Thoracic aorta (tissue), 2 donors: ENCODE data around the gene SHISA2. TPM values are rescaled to one million over a fixed set of nuclear protein-coding genes. Genes with fewer than 3 reads are reported as not detected.

ENCODE experiments used
- ATAC-seq: fragments of 150-250 bp; one replicate; pipeline ENCODE4 v1.8.0; 2017; ENCODE audit warnings: low read depth; ENCODE audit not compliant: insufficient number of reproducible peaks, low FRiP score
- DNase-seq: peaks from one replicate; pipeline ENCODE4 v3.0.0-alpha.2; 2020; ENCODE audit warnings: low spot score
- H3K27ac ChIP-seq, 2 donors: fragments of 200-600 bp; sonication (generic); 1 replicate in 1 of 2; 2 replicates in 1 of 2; pipeline ENCODE4 v1.5.1; 2016; ENCODE audit warnings: mild to moderate bottlenecking in 2 of 2, moderate library complexity in 2 of 2
- H3K27me3 ChIP-seq: fragments of 200-600 bp; sonication (generic); replicated peaks from 2 replicates; pipeline ENCODE4 v1.6.0; 2016; ENCODE audit warnings: mild to moderate bottlenecking; ENCODE audit not compliant: insufficient read depth
- H3K36me3 ChIP-seq: fragments of 200-600 bp; sonication (generic); one replicate; pipeline ENCODE4 v1.5.1; 2016
- H3K4me1 ChIP-seq, 2 donors: fragments of 200-600 bp; sonication (generic); 1 replicate in 1 of 2; 2 replicates in 1 of 2; pipeline versions ENCODE4 v1.5.1 to v1.6.0; 2016; ENCODE audit warnings: low read depth in 2 of 2, mild to moderate bottlenecking in 1 of 2; ENCODE audit not compliant: control insufficient read depth in 1 of 2
- H3K4me3 ChIP-seq: fragments of 200-600 bp; sonication (generic); 2 replicates; pipeline ENCODE4 v1.5.1; 2016; ENCODE audit warnings: mild to moderate bottlenecking
- H3K9me3 ChIP-seq: fragments of 200-600 bp; sonication (generic); 2 replicates; pipeline ENCODE4 v1.5.1; 2016
- total RNA-seq, 2 donors: library from RNA; depleted of rRNA; stranded (reverse); fragments of >200 nt; gene quantifications; one replicate each; pipeline versions ENCODE4 v1.1.0 to v1.2.3, GENCODE V29; 2016
- TF ChIP-seq, protein P1 (sequence below): fragments of 200-600 bp; sonication (generic); IDR thresholded peaks from one replicate; pipeline ENCODE4 v1.5.1; 2019; ENCODE audit warnings: antibody characterized with exemption

The SHISA2 gene
- total RNA-seq, 2 donors from 2014 or later: 0.35 to 0.54 TPM

DNA sequence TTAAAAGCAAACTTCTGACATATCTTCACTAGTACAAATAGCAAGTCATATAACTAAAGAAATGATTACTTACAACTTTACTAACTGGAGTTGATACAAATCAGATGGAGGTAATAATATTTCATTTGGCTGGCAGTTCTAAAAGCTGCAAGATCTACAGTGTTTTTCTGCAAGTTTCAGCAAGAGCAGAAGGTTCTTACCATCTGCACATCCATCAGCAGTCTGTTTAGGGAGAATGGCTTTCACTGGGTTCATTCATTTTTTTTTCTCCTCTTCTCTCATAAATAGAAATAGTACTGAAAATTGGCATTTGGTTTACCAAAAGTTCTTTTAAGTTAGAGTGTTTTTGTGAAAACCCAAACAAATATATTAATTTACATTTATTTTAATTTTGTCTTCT is 3.1 kb upstream of the SHISA2 start:
- no peak for DNase-seq
- no peak for ATAC-seq
- no peaks in the 10 kb centered on the region for H3K36me3 ChIP-seq
- peaks cover 0 to 14% of the 10 kb centered on the region in 2 donors for H3K4me1 ChIP-seq
- no peak overlapping the region for H3K27ac ChIP-seq
- no peaks in the 10 kb centered on the region for H3K9me3 ChIP-seq
- peaks cover 4% of the 10 kb centered on the region for H3K27me3 ChIP-seq
- TF ChIP-seq, protein P1, sequence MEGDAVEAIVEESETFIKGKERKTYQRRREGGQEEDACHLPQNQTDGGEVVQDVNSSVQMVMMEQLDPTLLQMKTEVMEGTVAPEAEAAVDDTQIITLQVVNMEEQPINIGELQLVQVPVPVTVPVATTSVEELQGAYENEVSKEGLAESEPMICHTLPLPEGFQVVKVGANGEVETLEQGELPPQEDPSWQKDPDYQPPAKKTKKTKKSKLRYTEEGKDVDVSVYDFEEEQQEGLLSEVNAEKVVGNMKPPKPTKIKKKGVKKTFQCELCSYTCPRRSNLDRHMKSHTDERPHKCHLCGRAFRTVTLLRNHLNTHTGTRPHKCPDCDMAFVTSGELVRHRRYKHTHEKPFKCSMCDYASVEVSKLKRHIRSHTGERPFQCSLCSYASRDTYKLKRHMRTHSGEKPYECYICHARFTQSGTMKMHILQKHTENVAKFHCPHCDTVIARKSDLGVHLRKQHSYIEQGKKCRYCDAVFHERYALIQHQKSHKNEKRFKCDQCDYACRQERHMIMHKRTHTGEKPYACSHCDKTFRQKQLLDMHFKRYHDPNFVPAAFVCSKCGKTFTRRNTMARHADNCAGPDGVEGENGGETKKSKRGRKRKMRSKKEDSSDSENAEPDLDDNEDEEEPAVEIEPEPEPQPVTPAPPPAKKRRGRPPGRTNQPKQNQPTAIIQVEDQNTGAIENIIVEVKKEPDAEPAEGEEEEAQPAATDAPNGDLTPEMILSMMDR: no peak
- H3K4me3 ChIP-seq: no peak overlapping the region

DNA sequence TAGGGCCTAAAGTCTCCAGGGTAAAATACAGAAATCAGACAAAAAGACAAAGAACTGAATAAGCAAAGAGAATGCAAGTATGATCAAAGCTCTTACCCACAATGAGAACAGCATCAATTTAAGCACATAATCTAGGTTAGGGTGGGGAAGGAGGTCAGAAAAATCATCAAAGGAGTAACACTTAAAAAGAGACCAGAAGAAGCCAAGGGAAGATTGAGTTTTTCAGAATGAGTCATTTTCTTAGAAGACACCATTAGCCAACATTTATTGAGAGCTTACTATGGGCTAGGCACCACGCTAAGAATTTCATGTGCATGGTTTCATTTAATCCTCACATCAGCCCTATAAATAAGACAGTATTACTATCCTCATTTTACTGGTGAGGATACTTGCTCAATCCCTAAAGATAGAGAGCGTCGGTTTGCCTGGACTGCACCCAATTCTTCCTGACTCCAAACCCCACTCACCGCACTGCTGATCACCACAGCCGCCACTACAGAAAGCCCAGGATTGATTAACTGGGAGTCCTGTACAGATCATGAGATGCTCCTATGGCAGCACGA is 1.7 kb upstream of the SHISA2 start:
- H3K9me3 ChIP-seq: no peaks in the 10 kb centered on the region
- ATAC-seq (no peak), DNase-seq (no peak)
- no peaks in the 10 kb centered on the region for H3K36me3 ChIP-seq
- peaks cover 0 to 14% of the 10 kb centered on the region in 2 donors for H3K4me1 ChIP-seq
- peaks cover 4% of the 10 kb centered on the region for H3K27me3 ChIP-seq
- H3K27ac ChIP-seq: no peak overlapping the region
- TF ChIP-seq, protein P1: no peak
- H3K4me3 ChIP-seq: no peak overlapping the region

DNA sequence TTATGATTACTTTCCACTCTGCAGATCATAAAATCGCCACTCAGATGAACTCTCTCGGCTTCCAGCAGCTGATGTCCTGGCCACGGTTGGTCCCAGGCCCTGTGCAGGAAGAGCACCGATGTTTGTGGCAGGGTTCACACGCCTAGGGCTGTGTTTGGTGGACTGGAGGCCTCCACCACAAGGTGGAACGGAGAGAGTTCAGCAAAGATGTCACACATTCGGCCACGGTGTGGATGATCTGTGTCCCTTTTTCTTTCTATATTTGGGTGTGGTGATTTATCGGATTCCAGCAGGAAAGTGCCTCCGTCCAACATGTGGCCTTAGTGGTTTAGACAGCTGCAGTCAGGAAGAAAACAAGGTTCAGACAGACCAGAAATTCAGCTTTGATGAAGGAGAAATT is 521 bp upstream of the SHISA2 start:
- TF ChIP-seq, protein P1: no peak
- Histone ChIP-seq H3K27ac (no peak overlapping the region), H3K9me3 (no peaks in the 10 kb centered on the region), H3K36me3 (no peaks in the 10 kb centered on the region), H3K27me3 (peaks cover 4% of the 10 kb centered on the region), H3K4me1 (peaks cover 0 to 14% of the 10 kb centered on the region in 2 donors), H3K4me3 (peak overlapping the region; percentile 65)
- no peak for DNase-seq
- no peak for ATAC-seq

DNA sequence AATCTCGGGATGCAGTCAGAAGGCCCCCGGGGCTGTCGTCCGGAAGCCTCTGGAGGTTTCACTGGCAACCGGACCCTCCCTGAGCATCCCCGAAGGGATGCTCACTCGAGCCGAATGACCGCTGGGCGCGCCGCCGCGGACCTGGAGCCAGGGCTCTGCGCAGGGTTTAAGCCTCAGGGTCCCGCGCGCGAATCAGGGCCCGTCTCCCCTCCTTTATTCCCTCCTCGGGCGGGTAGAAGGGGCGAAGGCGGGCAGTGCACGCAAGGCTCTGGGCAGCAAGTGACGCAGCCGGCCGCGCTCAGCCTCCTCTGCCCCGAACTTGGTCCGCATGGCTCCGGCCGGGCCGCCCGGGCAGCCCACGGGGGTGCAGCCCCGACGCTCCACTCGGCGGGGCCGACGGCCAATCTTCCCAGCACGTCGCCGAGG is 572 bp downstream of the SHISA2 start:
- peak; percentile 51 for ATAC-seq
- Histone ChIP-seq H3K4me3 (peak overlapping the region; percentile 65), H3K27me3 (peaks cover 4% of the 10 kb centered on the region), H3K9me3 (no peaks in the 10 kb centered on the region), H3K36me3 (no peaks in the 10 kb centered on the region), H3K4me1 (peaks cover 0 to 14% of the 10 kb centered on the region in 2 donors), H3K27ac (no peak overlapping the region)
- DNase-seq: no peak
- TF ChIP-seq, protein P1: no peak

DNA sequence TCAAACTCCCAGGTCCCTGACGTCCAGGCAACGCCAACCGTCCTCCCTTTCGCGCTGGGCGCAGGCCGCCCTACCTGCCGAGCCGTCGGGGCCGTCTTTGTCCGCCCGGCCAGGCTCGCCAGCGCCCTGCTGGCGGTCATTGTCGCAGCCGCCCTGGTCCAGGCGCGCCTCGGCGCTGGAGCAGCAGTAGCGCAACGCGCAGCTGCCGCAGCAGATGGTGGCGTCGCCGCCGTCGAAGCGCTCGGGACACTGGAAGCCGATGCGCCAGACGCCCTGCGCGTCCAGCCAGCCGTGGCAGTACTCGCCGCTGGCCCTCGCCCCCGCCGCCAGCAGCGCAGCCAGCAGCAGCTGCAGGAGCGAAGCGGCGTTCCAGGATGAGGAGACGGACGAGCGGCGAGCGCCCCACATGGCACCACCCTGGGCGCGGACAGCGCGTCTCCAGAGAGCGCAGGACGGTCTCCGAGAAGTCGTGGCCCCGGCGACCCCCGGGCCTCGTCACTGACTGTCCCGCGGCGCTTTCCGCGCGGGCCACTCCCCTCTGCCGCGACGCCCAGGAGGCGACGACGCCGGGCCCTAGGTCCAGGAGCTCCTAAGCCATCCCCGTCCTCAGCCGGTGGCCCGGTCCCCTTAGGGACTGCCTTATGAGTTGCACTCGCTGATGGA is 1.1 kb downstream of the SHISA2 start:
- DNase-seq: no peak
- no peaks in the 10 kb centered on the region for H3K9me3 ChIP-seq
- no peak overlapping the region for H3K27ac ChIP-seq
- no peaks in the 10 kb centered on the region for H3K36me3 ChIP-seq
- peaks cover 4% of the 10 kb centered on the region for H3K27me3 ChIP-seq
- peaks cover 0 to 14% of the 10 kb centered on the region in 2 donors for H3K4me1 ChIP-seq
- no peak for ATAC-seq
- H3K4me3 ChIP-seq: peak overlapping the region; percentile 65
- TF ChIP-seq, protein P1: no peak
